ENCODE results near the gene KCNE2. TPM values are rescaled to one million over a fixed set of nuclear protein-coding genes. Genes with fewer than 3 reads are reported as not detected.

KCNE2 gene
- total RNA-seq, result 0.56 TPM in 1 of 2 replicates, not detected in the other
- long read RNA-seq, result 0 reads

GRCh38 chr21:34363733-34364132 lies at the start of gene KCNE2:
TSS of gene KCNE2 (plus strand) at chr21:34364006. CDS start at chr21:34370479, 6,473 bp downstream.
- H3K9me3 Mint-ChIP-seq (ENCODE audit: unreplicated experiment), result peaks cover 3% of the 10 kb centered on the region
- H3K36me3 Mint-ChIP-seq (ENCODE audit: unreplicated experiment), result peaks cover 2% of the 10 kb centered on the region
- peaks cover 16% of the 10 kb centered on the region for H3K4me1 Mint-ChIP-seq (ENCODE audit: unreplicated experiment)
- DNase-seq (ENCODE audit: extremely low spot score, unreplicated experiment), result peak; percentile 53
- no peak within 1 kb of the TSS for H3K27ac Mint-ChIP-seq (ENCODE audit: unreplicated experiment)
- no peak for TF ChIP-seq CTCF (IDR thresholded peaks at IDR 0.05)
- no peak within 1 kb of the TSS for H3K4me3 Mint-ChIP-seq (ENCODE audit: unreplicated experiment)
- peaks cover 15% of the 10 kb centered on the region for H3K27me3 Mint-ChIP-seq (ENCODE audit: unreplicated experiment)

- peaks cover 38% of the 10 kb centered on the region for H3K27me3 Mint-ChIP-seq (ENCODE audit: unreplicated experiment)
- DNase-seq (ENCODE audit: extremely low spot score, unreplicated experiment), result no peak
- no peak for TF ChIP-seq CTCF (IDR thresholded peaks at IDR 0.05)
- no peaks in the 10 kb centered on the region for H3K4me1 Mint-ChIP-seq (ENCODE audit: unreplicated experiment)
- peaks cover 5% of the 10 kb centered on the region for H3K9me3 Mint-ChIP-seq (ENCODE audit: unreplicated experiment)
- no peak overlapping the region for H3K4me3 Mint-ChIP-seq (ENCODE audit: unreplicated experiment)
- peaks cover 5% of the 10 kb centered on the region for H3K36me3 Mint-ChIP-seq (ENCODE audit: unreplicated experiment)
- no peak overlapping the region for H3K27ac Mint-ChIP-seq (ENCODE audit: unreplicated experiment)
Observed at GRCh38 chr21:34319585-34319984, 44.2 kb upstream of the KCNE2 start.

- H3K36me3 Mint-ChIP-seq (ENCODE audit: unreplicated experiment), result peaks cover 5% of the 10 kb centered on the region
- no peak overlapping the region for H3K4me3 Mint-ChIP-seq (ENCODE audit: unreplicated experiment)
- no peak for TF ChIP-seq CTCF (IDR thresholded peaks at IDR 0.05)
- H3K27ac Mint-ChIP-seq (ENCODE audit: unreplicated experiment), result no peak overlapping the region
- peaks cover 5% of the 10 kb centered on the region for H3K9me3 Mint-ChIP-seq (ENCODE audit: unreplicated experiment)
- no peaks in the 10 kb centered on the region for H3K4me1 Mint-ChIP-seq (ENCODE audit: unreplicated experiment)
- DNase-seq (ENCODE audit: extremely low spot score, unreplicated experiment), result no peak
- H3K27me3 Mint-ChIP-seq (ENCODE audit: unreplicated experiment), result peaks cover 38% of the 10 kb centered on the region
Observed at GRCh38 chr21:34320011-34320410, 43.8 kb upstream of the KCNE2 start.

GRCh38 chr21:34330055-34330454 lies 33.8 kb upstream of the KCNE2 start:
- Mint-ChIP-seq H3K9me3 (ENCODE audit: unreplicated experiment) (peaks cover 9% of the 10 kb centered on the region), H3K27me3 (ENCODE audit: unreplicated experiment) (peaks cover 5% of the 10 kb centered on the region)

GRCh38 chr21:34331726-34332125 lies 32.1 kb upstream of the KCNE2 start:
- no peak for DNase-seq (ENCODE audit: extremely low spot score, unreplicated experiment)
- Mint-ChIP-seq H3K27ac (ENCODE audit: unreplicated experiment) (no peak overlapping the region), H3K27me3 (ENCODE audit: unreplicated experiment) (peaks cover 1% of the 10 kb centered on the region), H3K4me1 (ENCODE audit: unreplicated experiment) (peaks cover 48% of the 10 kb centered on the region), H3K9me3 (ENCODE audit: unreplicated experiment) (peaks cover 6% of the 10 kb centered on the region), H3K36me3 (ENCODE audit: unreplicated experiment) (no peaks in the 10 kb centered on the region), H3K4me3 (ENCODE audit: unreplicated experiment) (no peak overlapping the region)
- TF ChIP-seq CTCF (IDR thresholded peaks at IDR 0.05), result no peak

More at GRCh38 chr21:34330055-34330454, 33.8 kb upstream of the KCNE2 start:
- H3K4me3 Mint-ChIP-seq (ENCODE audit: unreplicated experiment), result no peak overlapping the region
- TF ChIP-seq CTCF (IDR thresholded peaks at IDR 0.05), result no peak
- no peaks in the 10 kb centered on the region for H3K36me3 Mint-ChIP-seq (ENCODE audit: unreplicated experiment)
- peaks cover 32% of the 10 kb centered on the region for H3K4me1 Mint-ChIP-seq (ENCODE audit: unreplicated experiment)
- no peak for DNase-seq (ENCODE audit: extremely low spot score, unreplicated experiment)
- no peak overlapping the region for H3K27ac Mint-ChIP-seq (ENCODE audit: unreplicated experiment)

Data from osteocyte (in vitro differentiated cells).